ENCODE results near the gene C1orf198. TPM values are rescaled to one million over a fixed set of nuclear protein-coding genes. Genes with fewer than 3 reads are reported as not detected.

C1orf198 gene
- polyA plus RNA-seq, 2 of the 4 experiments (the other 2 are of a cell fraction) = 12.0 to 20.4 TPM

DNA sequence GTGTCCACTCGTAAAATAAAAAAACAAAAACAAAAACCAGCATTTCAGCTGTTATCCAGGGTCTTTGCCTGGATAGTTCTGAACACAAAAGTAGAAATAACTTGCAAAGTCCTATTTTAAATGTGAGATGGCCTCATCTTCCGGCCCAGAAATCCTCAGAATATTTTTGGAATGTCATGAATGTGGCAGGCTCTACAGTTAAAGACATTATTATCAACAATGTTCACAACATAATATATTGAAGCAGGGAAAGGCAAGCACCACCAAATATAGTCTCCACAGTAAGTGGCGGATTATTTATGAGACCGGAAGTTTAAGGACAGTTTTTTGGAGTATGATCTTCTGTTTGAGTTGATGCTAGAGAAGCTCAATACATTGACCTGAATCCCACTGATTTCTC, 1.2 kb upstream of the C1orf198 start:
- CTCF ChIA-PET = interaction anchor here (0.7 to 1.1 kb wide), 3 partner anchors 38 to 71 kb away, joined by 3 to 4 read pairs (median 3); no protein-coding TSS in a partner anchor
- ATAC-seq (no peak), FAIRE-seq (no peak)

DNA sequence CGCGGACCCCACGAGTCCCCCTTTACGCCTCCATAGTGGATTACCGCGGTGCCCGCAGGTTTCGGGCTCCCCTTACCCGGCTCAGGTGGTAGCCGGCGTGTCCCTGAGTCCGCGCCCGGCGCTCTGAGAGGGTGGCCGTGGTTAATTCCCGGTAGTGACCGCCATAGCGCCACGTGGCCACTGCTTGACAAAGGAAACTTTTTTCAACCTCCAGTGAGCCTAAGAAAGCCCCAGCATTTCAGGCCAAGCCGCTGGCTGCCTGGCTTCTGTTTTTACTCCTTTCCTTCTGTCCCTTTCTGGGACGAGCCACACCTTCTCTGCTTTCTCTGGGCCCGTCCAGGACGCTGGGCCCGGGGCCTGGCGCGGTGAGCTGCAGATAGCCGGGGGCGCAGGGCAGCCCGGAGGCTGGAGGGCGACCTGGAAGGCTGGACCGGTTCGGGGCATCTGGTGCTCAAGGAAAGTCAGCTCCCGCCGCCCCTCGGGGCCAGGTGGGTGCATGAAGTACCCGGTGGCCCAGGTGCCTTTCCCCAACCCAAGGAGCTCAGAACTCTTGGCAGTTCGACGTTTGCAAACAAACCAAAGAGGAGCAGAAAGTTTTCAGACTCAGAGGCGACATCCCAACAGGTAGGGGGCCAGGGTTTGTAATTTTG, 540 bp upstream of the C1orf198 start:
- Histone ChIP-seq H3K4me2 (peak overlapping the region; percentile 100), H3K27ac (peak overlapping the region; percentile 86 to 93), H3K4me1 (peaks cover 26% of the 10 kb centered on the region), H3K4me3 (peak overlapping the region; percentile 94), H3K9me3 (no peaks in the 10 kb centered on the region)
- ChIA-PET POLR2A (interaction anchor here (0.6 to 1.6 kb wide), 7 partner anchors 10 to 227 kb away, joined by 3 to 5 read pairs (median 3); partner anchors contain the start of genes ARV1 and TTC13), CTCF (interaction anchor here (0.7 to 2.7 kb wide), 4 partner anchors 14 to 71 kb away, joined by 3 to 11 read pairs (median 4); no protein-coding TSS in a partner anchor)
- DNase-seq (ENCODE audit: low read depth in 1 of 2, low spot score in 1 of 2) (peak in 1 of 2 experiments; percentile 65), FAIRE-seq (no peak), ATAC-seq (peak; percentile 86)
- TF ChIP-seq, protein P1, sequence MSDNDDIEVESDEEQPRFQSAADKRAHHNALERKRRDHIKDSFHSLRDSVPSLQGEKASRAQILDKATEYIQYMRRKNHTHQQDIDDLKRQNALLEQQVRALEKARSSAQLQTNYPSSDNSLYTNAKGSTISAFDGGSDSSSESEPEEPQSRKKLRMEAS (IDR thresholded peaks at IDR 0.05) = peak; percentile 94
- TF ChIP-seq PHF8 (IDR thresholded peaks at IDR 0.05; ENCODE audit: borderline replicate concordance, low read depth) = peak; percentile 61; the same call in 1 of the 2 replicates
- TF ChIP-seq HOXB5 (CRISPR knock-in tag; IDR thresholded peaks at IDR 0.05) = 0 out of 2 replicates have a peak, but pooled peaks have one; percentile 25
- no peak for TF ChIP-seq KDM5A (IDR thresholded peaks at IDR 0.05)
- peak; percentile 84 for TF ChIP-seq MYC (IDR thresholded peaks at IDR 0.05; ENCODE audit: borderline replicate concordance, low read length)
- 0 out of 2 replicates have a peak, but pooled peaks have one; percentile 36 for TF ChIP-seq ZNF302 (CRISPR knock-in tag; IDR thresholded peaks at IDR 0.05)
- TF ChIP-seq, protein P2, sequence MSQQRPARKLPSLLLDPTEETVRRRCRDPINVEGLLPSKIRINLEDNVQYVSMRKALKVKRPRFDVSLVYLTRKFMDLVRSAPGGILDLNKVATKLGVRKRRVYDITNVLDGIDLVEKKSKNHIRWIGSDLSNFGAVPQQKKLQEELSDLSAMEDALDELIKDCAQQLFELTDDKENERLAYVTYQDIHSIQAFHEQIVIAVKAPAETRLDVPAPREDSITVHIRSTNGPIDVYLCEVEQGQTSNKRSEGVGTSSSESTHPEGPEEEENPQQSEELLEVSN (IDR thresholded peaks at IDR 0.05; ENCODE audit: borderline replicate concordance, low read depth) = peak; percentile 58; the same call in 1 of the 2 replicates
- TF ChIP-seq JUN (IDR thresholded peaks at IDR 0.05) = no peak
- TF ChIP-seq, protein P3, sequence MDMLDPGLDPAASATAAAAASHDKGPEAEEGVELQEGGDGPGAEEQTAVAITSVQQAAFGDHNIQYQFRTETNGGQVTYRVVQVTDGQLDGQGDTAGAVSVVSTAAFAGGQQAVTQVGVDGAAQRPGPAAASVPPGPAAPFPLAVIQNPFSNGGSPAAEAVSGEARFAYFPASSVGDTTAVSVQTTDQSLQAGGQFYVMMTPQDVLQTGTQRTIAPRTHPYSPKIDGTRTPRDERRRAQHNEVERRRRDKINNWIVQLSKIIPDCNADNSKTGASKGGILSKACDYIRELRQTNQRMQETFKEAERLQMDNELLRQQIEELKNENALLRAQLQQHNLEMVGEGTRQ (IDR thresholded peaks at IDR 0.05) = peak; percentile 28; the same call in 1 of the 2 replicates
- TF ChIP-seq, protein P4, sequence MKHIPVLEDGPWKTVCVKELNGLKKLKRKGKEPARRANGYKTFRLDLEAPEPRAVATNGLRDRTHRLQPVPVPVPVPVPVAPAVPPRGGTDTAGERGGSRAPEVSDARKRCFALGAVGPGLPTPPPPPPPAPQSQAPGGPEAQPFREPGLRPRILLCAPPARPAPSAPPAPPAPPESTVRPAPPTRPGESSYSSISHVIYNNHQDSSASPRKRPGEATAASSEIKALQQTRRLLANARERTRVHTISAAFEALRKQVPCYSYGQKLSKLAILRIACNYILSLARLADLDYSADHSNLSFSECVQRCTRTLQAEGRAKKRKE (CRISPR knock-in tag; IDR thresholded peaks at IDR 0.05; ENCODE audit: low read depth) = peak; percentile 75; the same call in 1 of the 2 replicates
- WGBS (ENCODE audit: missing lambda C conversion rate) = 27% methylated on average over 26 of the region's 40 CpGs

More for the DNA sequence above, 1.2 kb upstream of the C1orf198 start:
- H3K9me3 ChIP-seq = no peaks in the 10 kb centered on the region
- 89% methylated on average over 4 of the region's 4 CpGs for WGBS (ENCODE audit: missing lambda C conversion rate)
- H3K4me2 ChIP-seq = peak overlapping the region; percentile 100
- TF ChIP-seq, protein P1 (IDR thresholded peaks at IDR 0.05) = no peak
- TF ChIP-seq MYC (IDR thresholded peaks at IDR 0.05; ENCODE audit: borderline replicate concordance, low read length) (no peak), SREBF2 (IDR thresholded peaks at IDR 0.05) (no peak), SMC3 (IDR thresholded peaks at IDR 0.05) (no peak), BHLHE40 (IDR thresholded peaks at IDR 0.05; ENCODE audit: low read depth, low read length) (no peak), HOXB5 (CRISPR knock-in tag; IDR thresholded peaks at IDR 0.05) (no peak), CHD2 (IDR thresholded peaks at IDR 0.05; ENCODE audit: low read length, partially characterized antibody) (no peak)
- TF ChIP-seq, protein P5, sequence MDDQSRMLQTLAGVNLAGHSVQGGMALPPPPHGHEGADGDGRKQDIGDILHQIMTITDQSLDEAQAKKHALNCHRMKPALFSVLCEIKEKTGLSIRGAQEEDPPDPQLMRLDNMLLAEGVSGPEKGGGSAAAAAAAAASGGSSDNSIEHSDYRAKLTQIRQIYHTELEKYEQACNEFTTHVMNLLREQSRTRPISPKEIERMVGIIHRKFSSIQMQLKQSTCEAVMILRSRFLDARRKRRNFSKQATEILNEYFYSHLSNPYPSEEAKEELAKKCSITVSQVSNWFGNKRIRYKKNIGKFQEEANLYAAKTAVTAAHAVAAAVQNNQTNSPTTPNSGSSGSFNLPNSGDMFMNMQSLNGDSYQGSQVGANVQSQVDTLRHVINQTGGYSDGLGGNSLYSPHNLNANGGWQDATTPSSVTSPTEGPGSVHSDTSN (IDR thresholded peaks at IDR 0.05) = no peak
- peak overlapping the region; percentile 86 to 93; a peak in 4 of 6 replicates for H3K27ac ChIP-seq
- POLR2A ChIA-PET = no interaction called here
- H3K4me1 ChIP-seq = peaks cover 26% of the 10 kb centered on the region
- H3K4me3 ChIP-seq = no peak overlapping the region
- DNase-seq (ENCODE audit: low read depth in 1 of 2, low spot score in 1 of 2) = no peak
